K562 (cell line): ENCODE data around the gene DNAH17. TPM values are rescaled to one million over a fixed set of nuclear protein-coding genes. Genes with fewer than 3 reads are reported as not detected.
A peak's percentile ranks its signal among the peaks of the same experiment; 100 is the strongest.

Source experiments
- ATAC-seq: fragments of 200-7000 bp; cut with Tn5 transposase; 3 replicates; pipeline ENCODE4 v1.9.1; 2020; ENCODE audit warnings: moderate library complexity
- BruUV-seq: library from RNA; stranded (reverse); fragments of 400-500 nt; replicated peaks from 2 replicates; lab custom pipeline; 2021; lab: Mats Ljungman, UMichigan
- CTCF ChIA-PET: fragments of 300-600 bp; formaldehyde crosslinking; extraction: SDS; loops from one replicate; lab custom pipeline; 2021; ENCODE audit warnings: low intra/inter-chr PET ratio; lab: Yijun Ruan, JAX
- POLR2A ChIA-PET: fragments of 300-600, 350-650 bp; sonication (Branson Sonifier 250); formaldehyde crosslinking; extraction: SDS; loops from one replicate; lab custom pipeline; 2021; ENCODE audit warnings: antibody characterized with exemption, inconsistent platforms; lab: Yijun Ruan, JAX
- DNase-seq, 4 experiments: peaks; one replicate each; pipeline versions ENCODE4 v3.0.0 to v3.0.0-alpha.2; 2011 to 2018; ENCODE audit warnings: low spot score in 3 of 4, mixed read lengths in 3 of 4; ENCODE audit errors: extremely low read depth in 1 of 4
- FAIRE-seq: peaks from 2 replicates; lab custom pipeline; 2011; peaks lifted over from hg19 to GRCh38; lab: Jason Lieb, UNC
- H2AFZ ChIP-seq: 2 replicates; pipeline ENCODE4 v1.6.0; 2011; ENCODE audit warnings: low read depth, low read length, control low read depth, inconsistent platforms
- H3K27ac ChIP-seq: fragments of 200-600 bp; 3 replicates; pipeline ENCODE4 v1.8.0; 2011; ENCODE audit warnings: low read depth, mild to moderate bottlenecking, control low read depth, inconsistent platforms, low read length, moderate library complexity, mixed read lengths; ENCODE audit errors: extremely low read depth
- H3K27me3 ChIP-seq, 2 experiments: fragments of 300-600 bp in 1 of 2; 2 replicates in 1 of 2; 3 replicates in 1 of 2; pipeline versions ENCODE4 v1.6.0 to v1.8.0; 2011; ENCODE audit warnings: inconsistent platforms in 2 of 2, low read length in 2 of 2, mild to moderate bottlenecking in 1 of 2, mixed read lengths in 1 of 2, moderate library complexity in 1 of 2; ENCODE audit not compliant: control insufficient read depth in 2 of 2, insufficient read depth in 2 of 2
- H3K36me3 ChIP-seq: fragments of 300-600 bp; 3 replicates; pipeline ENCODE4 v1.8.0; 2011; ENCODE audit warnings: mild to moderate bottlenecking, low read length, inconsistent platforms; ENCODE audit not compliant: control insufficient read depth, insufficient read depth
- H3K4me1 ChIP-seq, 2 experiments: fragments of 200-600 bp in 1 of 2; replicated peaks in 1 of 2; 2 replicates in 1 of 2; 3 replicates in 1 of 2; pipeline versions ENCODE4 v1.5.1 to v1.8.0; 2011; ENCODE audit warnings: inconsistent platforms in 2 of 2, low read length in 2 of 2, mild to moderate bottlenecking in 1 of 2, mixed read lengths in 1 of 2, moderate library complexity in 1 of 2; ENCODE audit not compliant: control insufficient read depth in 2 of 2, insufficient read depth in 2 of 2
- H3K4me2 ChIP-seq: 2 replicates; pipeline ENCODE4 v1.6.1; 2011; ENCODE audit warnings: low read length, control low read depth, inconsistent platforms, mixed read lengths; ENCODE audit not compliant: insufficient read depth
- H3K4me3 ChIP-seq: fragments of 200-600 bp; sonication (generic), shearing (Covaris generic); 2 replicates; pipeline ENCODE4 v1.5.1; 2016; ENCODE audit warnings: control low read depth, inconsistent platforms
- H3K79me2 ChIP-seq: fragments of 200-600 bp; 3 replicates; pipeline ENCODE4 v1.8.0; 2011; ENCODE audit warnings: low read length, inconsistent platforms; ENCODE audit not compliant: control insufficient read depth, insufficient read depth
- H3K9ac ChIP-seq, 2 experiments: 2 replicates each; pipeline versions ENCODE4 v1.6.0 to v1.6.1; 2011; ENCODE audit warnings: low read depth in 2 of 2, low read length in 2 of 2, control low read depth in 1 of 2, inconsistent platforms in 1 of 2, mild to moderate bottlenecking in 1 of 2, mixed read lengths in 1 of 2; ENCODE audit not compliant: insufficient read depth in 1 of 2
- H3K9me1 ChIP-seq: one replicate; pipeline ENCODE4 v1.6.0; 2011; ENCODE audit warnings: inconsistent platforms, mild to moderate bottlenecking, low read length, moderate library complexity; ENCODE audit not compliant: control insufficient read depth, insufficient read depth
- H3K9me3 ChIP-seq: replicated peaks from 2 replicates; pipeline ENCODE4 v1.5.1; 2011; ENCODE audit warnings: low read depth, low read length, inconsistent platforms; ENCODE audit not compliant: control insufficient read depth, insufficient read depth
- H4K20me1 ChIP-seq: replicated peaks from 2 replicates; pipeline ENCODE4 v1.6.1; 2011; ENCODE audit warnings: low read length, inconsistent platforms, mixed read lengths; ENCODE audit not compliant: control insufficient read depth, insufficient read depth
- KDM1A ChIP-seq, 2 experiments: fragments of 450-650 bp; IDR thresholded peaks; 2 replicates each; pipeline ENCODE4 v1.6.1; 2016; ENCODE audit warnings: mild to moderate bottlenecking in 2 of 2
- ZNF263 ChIP-seq: sonication (generic); formaldehyde crosslinking; IDR thresholded peaks from 2 replicates; pipeline ENCODE4 v1.8.0; 2022; ENCODE audit warnings: mild to moderate bottlenecking, missing genetic modification reagents, borderline replicate concordance
- WGBS: fragments of 100-300 bp; shearing (Covaris generic); methylation state at CpG from one replicate; pipeline ENCODE4 v1.1.6; 2016; ENCODE audit warnings: low coverage, mixed read lengths; ENCODE audit not compliant: insufficient coverage; ENCODE audit errors: missing lambda C conversion rate; 5-methylcytosine and 5-hydroxymethylcytosine counted together
- in situ Hi-C: fragments of 300-500 bp; cut with MboI; formaldehyde crosslinking; loops from 4 replicates; pipeline ENCODE4 v1.15.0; 2018; ENCODE audit warnings: inconsistent platforms, mixed read lengths
- intact Hi-C: fragments of 100-400 bp; cut with micrococcal nuclease; formaldehyde crosslinking; loops from 2 replicates; pipeline ENCODE4 v1.14.2; 2022
- polyA plus RNA-seq, 8 experiments: library from polyadenylated mRNA; depleted of rRNA in 4 of 8; stranded (reverse) in 5 of 8; unstranded in 3 of 8; fragments of >200 nt; fragmentation: Nextera tagmentation in 2 of 8; fragmentation: Illumina TruSeq in 1 of 8; extraction: Ambion mirVana in 2 of 8; extraction: Trizol in 1 of 8; gene quantifications; 2 replicates each; pipeline versions ENCODE4 v1.2.1 to v1.2.3, GENCODE V29; 2011 to 2014; ENCODE audit warnings: inconsistent platforms in 1 of 8, missing spikeins in 1 of 8
- total RNA-seq, 7 experiments: library from RNA; depleted of rRNA in 6 of 7; stranded (reverse); fragments of >200 nt in 6 of 7; fragmentation: Illumina TruSeq in 2 of 7; extraction: Trizol in 2 of 7; gene quantifications; 2 replicates each; pipeline versions ENCODE4 v1.2.1 to v1.2.3, GENCODE V29; 2011 to 2021; ENCODE audit warnings: low replicate concordance in 1 of 7
- TF ChIP-seq, protein P1 (sequence below): fragments of 150-350 bp; IDR thresholded peaks from 2 replicates; pipeline ENCODE4 v1.6.1; 2014; ENCODE audit warnings: low read depth, mild to moderate bottlenecking, low read length, borderline replicate concordance

Gene DNAH17
- total and polyA plus RNA-seq, 9 of the 15 experiments (the other 6 are each of a cell fraction or from before 2014, with no cell fraction given): under 0.01 to 0.06 (median 0.03) TPM; not detected in 5

DNA sequence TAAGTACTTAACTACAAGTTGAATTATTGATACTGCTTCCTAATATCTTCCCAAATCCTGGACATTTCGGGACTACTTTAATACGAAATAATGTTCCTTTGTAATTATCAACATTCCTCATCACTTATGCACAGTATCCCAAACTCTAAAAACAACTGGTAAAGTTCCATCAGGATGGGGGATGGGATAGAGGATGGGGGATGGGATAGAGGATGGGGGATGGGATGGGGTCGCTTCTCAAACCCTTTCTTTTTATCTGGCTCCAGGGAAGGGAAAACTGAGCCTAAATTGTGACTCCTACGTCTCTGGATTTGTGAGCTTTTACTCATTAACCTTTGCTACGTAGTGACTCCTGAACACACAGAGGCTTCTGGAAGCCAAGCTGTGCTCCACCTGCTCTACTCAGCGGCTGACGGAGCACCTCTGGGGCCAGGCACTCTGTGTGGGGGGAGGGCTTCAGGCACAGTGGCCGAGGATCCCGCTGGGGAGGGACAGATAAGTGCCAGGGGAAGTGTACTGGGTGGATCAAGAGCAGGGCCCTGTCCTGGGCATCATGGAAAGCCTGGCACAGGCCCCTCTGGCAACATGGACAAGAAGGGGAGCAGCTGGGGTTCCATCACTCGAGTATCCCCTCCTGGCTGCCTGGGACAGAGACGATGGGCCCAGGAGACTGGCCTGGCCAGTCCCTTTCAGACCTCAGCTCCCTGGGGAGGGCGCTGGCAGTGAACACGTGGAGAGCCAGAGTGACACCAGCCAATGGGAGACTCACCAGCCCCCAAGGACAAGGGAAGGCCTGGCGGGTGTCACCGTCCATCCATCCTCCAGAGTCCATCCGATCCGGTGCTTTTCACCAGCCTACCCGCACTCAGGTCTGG lies 142.5 kb downstream of the DNAH17 start:
- peaks cover 0 to 8% of the 10 kb centered on the region in 2 experiments; a peak in 1 of 5 replicates for H3K4me1 ChIP-seq
- intact Hi-C loops (no loop called here), in situ Hi-C loops (no loop called here)
- no peak overlapping the region for H3K27ac ChIP-seq
- no peak overlapping the region for H3K4me2 ChIP-seq
- ChIA-PET POLR2A (interaction anchor here (0.6 to 1.1 kb wide), 2 partner anchors 10 to 25 kb away, joined by 4 read pairs; no protein-coding TSS in a partner anchor), CTCF (interaction anchor here (0.6 kb wide), 1 partner anchor 417 kb away, joined by 4 read pairs; no protein-coding TSS in a partner anchor)
- WGBS: 9% methylated on average over 18 of the region's 18 CpGs
- FAIRE-seq (no peak), ATAC-seq (peak; percentile 30; the same call in 1 of the 3 replicates), DNase-seq (no peak)
- H2AFZ ChIP-seq: no peak overlapping the region
- H3K36me3 ChIP-seq: no peaks in the 10 kb centered on the region
- H3K4me3 ChIP-seq: no peak overlapping the region
- no peak overlapping the region for H3K9ac ChIP-seq
- BruUV-seq: no TSS peak
- no peaks in the 10 kb centered on the region for H3K79me2 ChIP-seq
- TF ChIP-seq KDM1A (IDR thresholded peaks at IDR 0.05) (peak in 1 of 2 experiments; percentile 10; a peak in 1 of 4 replicates), ZNF263 (CRISPR knock-in tag) (peak; percentile 53)
- TF ChIP-seq, protein P1, sequence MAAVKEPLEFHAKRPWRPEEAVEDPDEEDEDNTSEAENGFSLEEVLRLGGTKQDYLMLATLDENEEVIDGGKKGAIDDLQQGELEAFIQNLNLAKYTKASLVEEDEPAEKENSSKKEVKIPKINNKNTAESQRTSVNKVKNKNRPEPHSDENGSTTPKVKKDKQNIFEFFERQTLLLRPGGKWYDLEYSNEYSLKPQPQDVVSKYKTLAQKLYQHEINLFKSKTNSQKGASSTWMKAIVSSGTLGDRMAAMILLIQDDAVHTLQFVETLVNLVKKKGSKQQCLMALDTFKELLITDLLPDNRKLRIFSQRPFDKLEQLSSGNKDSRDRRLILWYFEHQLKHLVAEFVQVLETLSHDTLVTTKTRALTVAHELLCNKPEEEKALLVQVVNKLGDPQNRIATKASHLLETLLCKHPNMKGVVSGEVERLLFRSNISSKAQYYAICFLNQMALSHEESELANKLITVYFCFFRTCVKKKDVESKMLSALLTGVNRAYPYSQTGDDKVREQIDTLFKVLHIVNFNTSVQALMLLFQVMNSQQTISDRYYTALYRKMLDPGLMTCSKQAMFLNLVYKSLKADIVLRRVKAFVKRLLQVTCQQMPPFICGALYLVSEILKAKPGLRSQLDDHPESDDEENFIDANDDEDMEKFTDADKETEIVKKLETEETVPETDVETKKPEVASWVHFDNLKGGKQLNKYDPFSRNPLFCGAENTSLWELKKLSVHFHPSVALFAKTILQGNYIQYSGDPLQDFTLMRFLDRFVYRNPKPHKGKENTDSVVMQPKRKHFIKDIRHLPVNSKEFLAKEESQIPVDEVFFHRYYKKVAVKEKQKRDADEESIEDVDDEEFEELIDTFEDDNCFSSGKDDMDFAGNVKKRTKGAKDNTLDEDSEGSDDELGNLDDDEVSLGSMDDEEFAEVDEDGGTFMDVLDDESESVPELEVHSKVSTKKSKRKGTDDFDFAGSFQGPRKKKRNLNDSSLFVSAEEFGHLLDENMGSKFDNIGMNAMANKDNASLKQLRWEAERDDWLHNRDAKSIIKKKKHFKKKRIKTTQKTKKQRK: no peak
- H3K9me3 ChIP-seq: no peaks in the 10 kb centered on the region
- H3K27me3 ChIP-seq: peaks cover 0 to 23% of the 10 kb centered on the region in 2 experiments; a peak in 2 of 5 replicates
- 0 out of 2 replicates have a peak, but pooled peaks cover 4% of the 10 kb centered on the region for H4K20me1 ChIP-seq
- H3K9me1 ChIP-seq: no peaks in the 10 kb centered on the region
